Sigmoid colon (tissue), 4 donors: ENCODE data around the gene LHFPL2.

Experiments used
- EP300 ChIP-seq, 4 donors: sonication (generic); formaldehyde crosslinking; IDR thresholded peaks; one replicate each; pipeline ENCODE4 v1.6.1; 2017; ENCODE audit warnings: antibody characterized with exemption in 4 of 4
- TF ChIP-seq, protein P1 (sequence below), 4 experiments: fragments of 450-650 bp in 3 of 4; fragments of 200-600 bp in 1 of 4; IDR thresholded peaks; one replicate each; pipeline ENCODE4 v1.5.1; 2016 to 2019; ENCODE audit warnings: antibody characterized with exemption in 4 of 4, mild to moderate bottlenecking in 3 of 4, moderate library complexity in 2 of 4

DNA sequence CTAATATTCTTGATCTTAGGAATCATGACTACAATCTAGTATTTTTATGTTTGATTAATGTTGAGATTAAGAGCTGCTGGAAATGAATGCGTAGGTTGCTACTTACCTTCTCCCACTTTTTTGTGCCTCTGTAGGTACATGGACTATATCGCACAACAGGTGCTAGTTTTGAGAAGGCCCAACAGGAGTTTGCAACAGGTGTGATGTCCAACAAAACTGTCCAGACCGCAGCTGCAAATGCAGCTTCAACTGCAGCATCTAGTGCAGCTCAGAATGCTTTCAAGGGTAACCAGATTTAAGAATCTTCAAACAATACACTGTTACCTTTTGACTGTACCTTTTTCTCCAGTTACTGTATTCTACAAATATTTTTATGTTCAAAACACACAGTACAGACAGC is 173.2 kb downstream of the LHFPL2 start:
- TF ChIP-seq, protein P1, sequence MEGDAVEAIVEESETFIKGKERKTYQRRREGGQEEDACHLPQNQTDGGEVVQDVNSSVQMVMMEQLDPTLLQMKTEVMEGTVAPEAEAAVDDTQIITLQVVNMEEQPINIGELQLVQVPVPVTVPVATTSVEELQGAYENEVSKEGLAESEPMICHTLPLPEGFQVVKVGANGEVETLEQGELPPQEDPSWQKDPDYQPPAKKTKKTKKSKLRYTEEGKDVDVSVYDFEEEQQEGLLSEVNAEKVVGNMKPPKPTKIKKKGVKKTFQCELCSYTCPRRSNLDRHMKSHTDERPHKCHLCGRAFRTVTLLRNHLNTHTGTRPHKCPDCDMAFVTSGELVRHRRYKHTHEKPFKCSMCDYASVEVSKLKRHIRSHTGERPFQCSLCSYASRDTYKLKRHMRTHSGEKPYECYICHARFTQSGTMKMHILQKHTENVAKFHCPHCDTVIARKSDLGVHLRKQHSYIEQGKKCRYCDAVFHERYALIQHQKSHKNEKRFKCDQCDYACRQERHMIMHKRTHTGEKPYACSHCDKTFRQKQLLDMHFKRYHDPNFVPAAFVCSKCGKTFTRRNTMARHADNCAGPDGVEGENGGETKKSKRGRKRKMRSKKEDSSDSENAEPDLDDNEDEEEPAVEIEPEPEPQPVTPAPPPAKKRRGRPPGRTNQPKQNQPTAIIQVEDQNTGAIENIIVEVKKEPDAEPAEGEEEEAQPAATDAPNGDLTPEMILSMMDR (IDR thresholded peaks at IDR 0.05): no peak
- TF ChIP-seq EP300 (IDR thresholded peaks at IDR 0.05): no peak
